ENCODE results near the gene PALM2AKAP2.

- TF ChIP-seq, protein P1, sequence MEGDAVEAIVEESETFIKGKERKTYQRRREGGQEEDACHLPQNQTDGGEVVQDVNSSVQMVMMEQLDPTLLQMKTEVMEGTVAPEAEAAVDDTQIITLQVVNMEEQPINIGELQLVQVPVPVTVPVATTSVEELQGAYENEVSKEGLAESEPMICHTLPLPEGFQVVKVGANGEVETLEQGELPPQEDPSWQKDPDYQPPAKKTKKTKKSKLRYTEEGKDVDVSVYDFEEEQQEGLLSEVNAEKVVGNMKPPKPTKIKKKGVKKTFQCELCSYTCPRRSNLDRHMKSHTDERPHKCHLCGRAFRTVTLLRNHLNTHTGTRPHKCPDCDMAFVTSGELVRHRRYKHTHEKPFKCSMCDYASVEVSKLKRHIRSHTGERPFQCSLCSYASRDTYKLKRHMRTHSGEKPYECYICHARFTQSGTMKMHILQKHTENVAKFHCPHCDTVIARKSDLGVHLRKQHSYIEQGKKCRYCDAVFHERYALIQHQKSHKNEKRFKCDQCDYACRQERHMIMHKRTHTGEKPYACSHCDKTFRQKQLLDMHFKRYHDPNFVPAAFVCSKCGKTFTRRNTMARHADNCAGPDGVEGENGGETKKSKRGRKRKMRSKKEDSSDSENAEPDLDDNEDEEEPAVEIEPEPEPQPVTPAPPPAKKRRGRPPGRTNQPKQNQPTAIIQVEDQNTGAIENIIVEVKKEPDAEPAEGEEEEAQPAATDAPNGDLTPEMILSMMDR (IDR thresholded peaks at IDR 0.05; ENCODE audit: borderline replicate concordance, extremely low read depth, low read length, poor library complexity, severe bottlenecking), result no peak
- no peak for TF ChIP-seq EZH2 (IDR thresholded peaks at IDR 0.05; ENCODE audit: borderline replicate concordance, low read depth, low read length, severe bottlenecking)
Measured at GRCh38 chr9:109802491-109802890, 22.5 kb downstream of the PALM2AKAP2 start.
